ENCODE data around the gene AQP9. TPM values are rescaled to one million over a fixed set of nuclear protein-coding genes. Genes with fewer than 3 reads are reported as not detected.

AQP9 gene
- total RNA-seq, 1 donor from 2014 or later, result 0.43 TPM

GRCh38 chr15:58134886-58135285, 3.3 kb upstream of the AQP9 start:
- intact Hi-C loops (cut with DNase I), result no loop called here
- no peak for TF ChIP-seq CTCF (IDR thresholded peaks at IDR 0.05)
- H3K27me3 ChIP-seq, result no peaks in the 10 kb centered on the region
- no peaks in the 10 kb centered on the region for H3K36me3 ChIP-seq
- DNase-seq (ENCODE audit: low spot score in 2 of 2), result no peak
- H3K4me1 ChIP-seq, result no peaks in the 10 kb centered on the region
- H3K9me3 ChIP-seq, result no peaks in the 10 kb centered on the region
- H3K4me3 ChIP-seq, result no peak overlapping the region
- H3K27ac ChIP-seq, result no peak overlapping the region

- no peaks in the 10 kb centered on the region for H3K4me1 ChIP-seq
- intact Hi-C loops (cut with DNase I), result no loop called here
- no peak overlapping the region for H3K4me3 ChIP-seq
- no peaks in the 10 kb centered on the region for H3K9me3 ChIP-seq
- no peak overlapping the region for H3K27ac ChIP-seq
- no peak for TF ChIP-seq CTCF (IDR thresholded peaks at IDR 0.05)
- H3K27me3 ChIP-seq, result no peaks in the 10 kb centered on the region
- no peaks in the 10 kb centered on the region for H3K36me3 ChIP-seq
- no peak for DNase-seq (ENCODE audit: low spot score in 2 of 2)
These were observed 2.5 kb upstream of the AQP9 start for GRCh38 chr15:58135511-58136174.

- no peaks in the 10 kb centered on the region for H3K4me1 ChIP-seq
- no peak overlapping the region for H3K27ac ChIP-seq
- no peaks in the 10 kb centered on the region for H3K36me3 ChIP-seq
- H3K27me3 ChIP-seq, result no peaks in the 10 kb centered on the region
- no peak for DNase-seq (ENCODE audit: low spot score in 2 of 2)
- TF ChIP-seq CTCF (IDR thresholded peaks at IDR 0.05), result no peak
- no peaks in the 10 kb centered on the region for H3K9me3 ChIP-seq
- H3K4me3 ChIP-seq, result no peak overlapping the region
- intact Hi-C loops (cut with DNase I), result no loop called here
These were observed 1.4 kb upstream of the AQP9 start for GRCh38 chr15:58136731-58137130.

- Histone ChIP-seq H3K4me3 (no peak overlapping the region), H3K27ac (no peak overlapping the region), H3K27me3 (no peaks in the 10 kb centered on the region), H3K9me3 (no peaks in the 10 kb centered on the region), H3K4me1 (no peaks in the 10 kb centered on the region), H3K36me3 (no peaks in the 10 kb centered on the region)
- TF ChIP-seq CTCF (IDR thresholded peaks at IDR 0.05), result no peak
- DNase-seq (ENCODE audit: low spot score in 2 of 2), result no peak
- intact Hi-C loops (cut with DNase I), result no loop called here
These were observed 495 bp upstream of the AQP9 start for GRCh38 chr15:58137686-58138085.

GRCh38 chr15:58139276-58139988, 1.3 kb downstream of the AQP9 start:
- no peaks in the 10 kb centered on the region for H3K4me1 ChIP-seq
- H3K9me3 ChIP-seq, result no peaks in the 10 kb centered on the region
- no peak for TF ChIP-seq CTCF (IDR thresholded peaks at IDR 0.05)
- H3K27me3 ChIP-seq, result no peaks in the 10 kb centered on the region
- no peak overlapping the region for H3K27ac ChIP-seq
- no peak for DNase-seq (ENCODE audit: low spot score in 2 of 2)
- H3K4me3 ChIP-seq, result no peak overlapping the region
- intact Hi-C loops (cut with DNase I), result no loop called here
- no peaks in the 10 kb centered on the region for H3K36me3 ChIP-seq

Measured in ascending aorta (tissue), 2 donors.